ENCODE measurements around the gene F2RL2. TPM values are rescaled to one million over a fixed set of nuclear protein-coding genes. Genes with fewer than 3 reads are reported as not detected.

Gene F2RL2
- total and polyA plus RNA-seq, 4 donors: 0.08 to 1.3 (median 0.78) TPM

DNA sequence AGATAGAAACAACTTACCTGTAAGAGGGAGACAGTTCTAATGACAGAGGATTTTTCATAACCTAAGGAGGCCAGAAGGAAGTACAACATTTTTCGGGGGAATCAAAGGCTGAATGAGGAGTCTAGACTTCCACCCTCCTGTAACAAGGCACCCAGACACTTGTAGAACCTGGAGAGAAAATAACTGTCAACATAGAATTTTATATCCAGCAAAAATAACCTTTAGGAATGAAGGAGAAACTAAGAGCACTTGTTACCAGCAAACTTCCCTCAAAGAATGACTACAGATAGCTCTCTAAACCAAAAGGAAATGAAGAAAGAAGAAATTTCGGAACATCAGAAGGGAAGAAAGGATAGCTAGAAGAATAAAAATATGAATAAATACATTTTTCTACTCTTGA is 25.9 kb upstream of the F2RL2 start (continued):
- TF ChIP-seq CTCF (IDR thresholded peaks at IDR 0.05; ENCODE audit: low read depth, low read length, missing input control): no peak
- TF ChIP-seq YY1 (IDR thresholded peaks at IDR 0.05): no peak

DNA sequence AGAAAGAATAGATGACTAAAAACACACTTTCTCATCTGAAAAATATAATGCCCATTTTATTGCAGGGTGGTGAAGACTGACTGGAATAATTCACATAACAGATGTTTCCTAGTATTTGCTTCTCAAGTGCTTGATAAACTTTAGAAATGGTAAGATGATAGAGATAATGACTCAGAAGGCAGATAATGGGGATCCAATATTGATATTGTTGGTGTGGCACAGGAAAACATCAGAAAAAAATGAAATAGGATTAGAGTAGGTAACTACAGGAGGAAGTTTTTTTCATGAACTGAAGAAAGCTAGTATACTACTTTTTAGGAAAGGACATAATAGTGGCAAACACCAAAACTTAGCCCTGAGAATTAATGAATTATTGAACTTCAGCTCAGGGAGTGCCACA is 20.2 kb upstream of the F2RL2 start:
- no peak overlapping the region for H3K9ac ChIP-seq (ENCODE audit: low read depth in 1 of 2, low read length in 2 of 2)
- no peak for TF ChIP-seq FOXA1 (IDR thresholded peaks at IDR 0.05)
- TF ChIP-seq FOXA2 (IDR thresholded peaks at IDR 0.05): no peak
- no peak for TF ChIP-seq RXRA (IDR thresholded peaks at IDR 0.05)
- TF ChIP-seq RAD21 (IDR thresholded peaks at IDR 0.05): no peak
- no peak for TF ChIP-seq CTCF (IDR thresholded peaks at IDR 0.05; ENCODE audit: low read depth, low read length, missing input control)
- TF ChIP-seq YY1 (IDR thresholded peaks at IDR 0.05): no peak
- TF ChIP-seq, protein P1, sequence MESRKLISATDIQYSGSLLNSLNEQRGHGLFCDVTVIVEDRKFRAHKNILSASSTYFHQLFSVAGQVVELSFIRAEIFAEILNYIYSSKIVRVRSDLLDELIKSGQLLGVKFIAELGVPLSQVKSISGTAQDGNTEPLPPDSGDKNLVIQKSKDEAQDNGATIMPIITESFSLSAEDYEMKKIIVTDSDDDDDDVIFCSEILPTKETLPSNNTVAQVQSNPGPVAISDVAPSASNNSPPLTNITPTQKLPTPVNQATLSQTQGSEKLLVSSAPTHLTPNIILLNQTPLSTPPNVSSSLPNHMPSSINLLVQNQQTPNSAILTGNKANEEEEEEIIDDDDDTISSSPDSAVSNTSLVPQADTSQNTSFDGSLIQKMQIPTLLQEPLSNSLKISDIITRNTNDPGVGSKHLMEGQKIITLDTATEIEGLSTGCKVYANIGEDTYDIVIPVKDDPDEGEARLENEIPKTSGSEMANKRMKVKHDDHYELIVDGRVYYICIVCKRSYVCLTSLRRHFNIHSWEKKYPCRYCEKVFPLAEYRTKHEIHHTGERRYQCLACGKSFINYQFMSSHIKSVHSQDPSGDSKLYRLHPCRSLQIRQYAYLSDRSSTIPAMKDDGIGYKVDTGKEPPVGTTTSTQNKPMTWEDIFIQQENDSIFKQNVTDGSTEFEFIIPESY (IDR thresholded peaks at IDR 0.05): no peak
- H3K4me3 ChIP-seq (ENCODE audit: low read depth in 1 of 3, low read length in 3 of 3): no peak overlapping the region
- no peak overlapping the region for H3K27ac ChIP-seq (ENCODE audit: low read depth in 1 of 2, low read length in 2 of 2)
- no peaks in the 10 kb centered on the region for H3K9me3 ChIP-seq (ENCODE audit: control insufficient read depth in 4 of 4, low read length in 3 of 4)
- no peaks in the 10 kb centered on the region for H3K27me3 ChIP-seq (ENCODE audit: control insufficient read depth in 4 of 4, insufficient read depth in 4 of 4, low read length in 3 of 4)
- no peak for DNase-seq (ENCODE audit: low spot score)
- peaks cover 0 to 49% (median 25%) of the 10 kb centered on the region in 4 donors for H3K36me3 ChIP-seq (ENCODE audit: control insufficient read depth in 4 of 4, insufficient read depth in 3 of 4, low read depth in 1 of 4, low read length in 3 of 4)
- no peaks in the 10 kb centered on the region for H3K4me1 ChIP-seq (ENCODE audit: control insufficient read depth in 4 of 4, insufficient read depth in 4 of 4, low read length in 3 of 4)

DNA sequence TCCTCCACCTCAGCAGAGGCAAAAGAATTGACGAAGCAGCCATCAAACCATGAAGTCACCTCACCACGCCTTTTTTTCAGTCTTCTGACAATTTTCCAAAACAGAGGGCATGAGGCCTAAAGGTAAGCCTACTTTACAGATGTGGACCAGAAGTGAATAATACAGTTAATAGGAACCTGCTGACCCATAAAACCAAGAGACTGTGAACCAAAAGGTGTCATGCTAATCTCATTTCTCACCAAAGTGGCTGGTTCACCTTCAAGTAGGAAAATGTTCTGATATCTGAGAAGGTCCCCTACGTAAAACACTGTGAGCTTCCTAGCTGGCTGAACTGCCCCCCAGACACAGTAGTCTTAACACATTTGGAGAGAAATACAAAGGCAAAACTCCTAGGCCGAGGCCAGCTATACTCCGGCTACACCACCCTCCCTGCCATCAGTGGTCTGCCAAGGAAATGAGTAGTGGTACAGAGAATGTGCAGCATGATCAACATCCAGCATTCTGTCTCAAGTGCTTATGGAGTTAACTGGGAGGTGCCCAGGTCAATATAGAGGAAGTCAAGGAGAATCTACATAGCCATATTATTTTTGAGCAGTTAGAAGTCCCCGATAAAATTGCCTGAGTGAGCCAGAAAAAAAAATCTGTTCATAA is 19.3 kb upstream of the F2RL2 start:
- 94% methylated on average over 6 of the region's 6 CpGs for WGBS
- peaks cover 0 to 8% (median 3%) of the 10 kb centered on the region in 4 donors for H3K4me1 ChIP-seq (ENCODE audit: control insufficient read depth in 4 of 4, insufficient read depth in 4 of 4, low read length in 3 of 4)
- no peak for TF ChIP-seq NR2F2 (IDR thresholded peaks at IDR 0.05)
- TF ChIP-seq MAX (IDR thresholded peaks at IDR 0.05): no peak
- TF ChIP-seq, protein P2, sequence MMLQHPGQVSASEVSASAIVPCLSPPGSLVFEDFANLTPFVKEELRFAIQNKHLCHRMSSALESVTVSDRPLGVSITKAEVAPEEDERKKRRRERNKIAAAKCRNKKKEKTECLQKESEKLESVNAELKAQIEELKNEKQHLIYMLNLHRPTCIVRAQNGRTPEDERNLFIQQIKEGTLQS (IDR thresholded peaks at IDR 0.05): no peak
- TF ChIP-seq RAD21 (IDR thresholded peaks at IDR 0.05): no peak
- no peak for TF ChIP-seq HNF4G (IDR thresholded peaks at IDR 0.05)
- TF ChIP-seq EGR1 (IDR thresholded peaks at IDR 0.05; ENCODE audit: low read depth in 2 of 2): no peak
- TF ChIP-seq JUND (IDR thresholded peaks at IDR 0.05): no peak
- TF ChIP-seq RXRA (IDR thresholded peaks at IDR 0.05): no peak
- TF ChIP-seq SP1 (IDR thresholded peaks at IDR 0.05): no peak
- TF ChIP-seq CTCF (IDR thresholded peaks at IDR 0.05; ENCODE audit: low read depth, low read length, missing input control): no peak

More for the DNA sequence above, 19.3 kb upstream of the F2RL2 start:
- no peaks in the 10 kb centered on the region for H3K9me3 ChIP-seq (ENCODE audit: control insufficient read depth in 4 of 4, low read length in 3 of 4)
- DNase-seq (ENCODE audit: low spot score): no peak
- peaks cover 0 to 41% (median 17%) of the 10 kb centered on the region in 4 donors for H3K36me3 ChIP-seq (ENCODE audit: control insufficient read depth in 4 of 4, insufficient read depth in 3 of 4, low read depth in 1 of 4, low read length in 3 of 4)
- no peak overlapping the region for H3K4me3 ChIP-seq (ENCODE audit: low read depth in 1 of 3, low read length in 3 of 3)
- no peak overlapping the region for H3K9ac ChIP-seq (ENCODE audit: low read depth in 1 of 2, low read length in 2 of 2)
- H3K27ac ChIP-seq (ENCODE audit: low read depth in 1 of 2, low read length in 2 of 2): no peak overlapping the region
- H3K27me3 ChIP-seq (ENCODE audit: control insufficient read depth in 4 of 4, insufficient read depth in 4 of 4, low read length in 3 of 4): no peaks in the 10 kb centered on the region

All from liver (tissue), 9 donors.